ENCODE data around the gene TEFM.

GRCh38 chr17:30908717-30909420 is 2.8 kb upstream of the TEFM start:
- no peak for TF ChIP-seq EZH2phosphoT487 (IDR thresholded peaks at IDR 0.05; ENCODE audit: low read depth, severe bottlenecking, unreplicated experiment)
- TF ChIP-seq, protein P1, sequence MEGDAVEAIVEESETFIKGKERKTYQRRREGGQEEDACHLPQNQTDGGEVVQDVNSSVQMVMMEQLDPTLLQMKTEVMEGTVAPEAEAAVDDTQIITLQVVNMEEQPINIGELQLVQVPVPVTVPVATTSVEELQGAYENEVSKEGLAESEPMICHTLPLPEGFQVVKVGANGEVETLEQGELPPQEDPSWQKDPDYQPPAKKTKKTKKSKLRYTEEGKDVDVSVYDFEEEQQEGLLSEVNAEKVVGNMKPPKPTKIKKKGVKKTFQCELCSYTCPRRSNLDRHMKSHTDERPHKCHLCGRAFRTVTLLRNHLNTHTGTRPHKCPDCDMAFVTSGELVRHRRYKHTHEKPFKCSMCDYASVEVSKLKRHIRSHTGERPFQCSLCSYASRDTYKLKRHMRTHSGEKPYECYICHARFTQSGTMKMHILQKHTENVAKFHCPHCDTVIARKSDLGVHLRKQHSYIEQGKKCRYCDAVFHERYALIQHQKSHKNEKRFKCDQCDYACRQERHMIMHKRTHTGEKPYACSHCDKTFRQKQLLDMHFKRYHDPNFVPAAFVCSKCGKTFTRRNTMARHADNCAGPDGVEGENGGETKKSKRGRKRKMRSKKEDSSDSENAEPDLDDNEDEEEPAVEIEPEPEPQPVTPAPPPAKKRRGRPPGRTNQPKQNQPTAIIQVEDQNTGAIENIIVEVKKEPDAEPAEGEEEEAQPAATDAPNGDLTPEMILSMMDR (IDR thresholded peaks at IDR 0.05; ENCODE audit: poor library complexity) = no peak
- TF ChIP-seq EZH2 (IDR thresholded peaks at IDR 0.05; ENCODE audit: borderline replicate concordance) = no peak

Data from hepatocyte (in vitro differentiated cells).